HAP-1 (cell line): ENCODE data around the gene ALDH5A1.

Experiments used
- DNase-seq, 2 experiments: peaks; one replicate each; pipeline ENCODE4 v3.0.0-alpha.2; 2016 to 2020; ENCODE audit warnings: low spot score in 2 of 2
- H3K27me3 ChIP-seq: fragments of 250-450 bp; sonication (Bioruptor Pico); 2 replicates; pipeline ENCODE4 v1.5.1; 2020; ENCODE audit warnings: low read depth, mild to moderate bottlenecking, moderate library complexity
- H3K36me3 ChIP-seq: fragments of 250-450 bp; sonication (Bioruptor Pico); replicated peaks from 2 replicates; pipeline ENCODE4 v1.5.1; 2020; ENCODE audit warnings: mild to moderate bottlenecking
- H3K4me1 ChIP-seq: fragments of 250-450 bp; sonication (Bioruptor Pico); 2 replicates; pipeline ENCODE4 v1.5.1; 2020; ENCODE audit warnings: mild to moderate bottlenecking
- H3K4me3 ChIP-seq: fragments of 250-450 bp; sonication (Bioruptor Pico); 2 replicates; pipeline ENCODE4 v1.5.1; 2020; ENCODE audit warnings: mild to moderate bottlenecking, moderate library complexity
- H3K9me3 ChIP-seq: fragments of 250-450 bp; sonication (Bioruptor Pico); 2 replicates; pipeline ENCODE4 v1.5.1; 2020; ENCODE audit warnings: mild to moderate bottlenecking, moderate library complexity
- in situ Hi-C: fragments of 300-500 bp; cut with MboI; formaldehyde crosslinking; loops from 3 replicates; pipeline ENCODE4 v1.14.3; 2020; ENCODE audit warnings: low sequenced_read_pairs, inconsistent platforms, mixed read lengths

Gene ALDH5A1

GRCh38 chr6:24546439-24546838, 51.7 kb downstream of the ALDH5A1 start:
- H3K27me3 ChIP-seq: no peaks in the 10 kb centered on the region
- H3K9me3 ChIP-seq: no peaks in the 10 kb centered on the region
- no peaks in the 10 kb centered on the region for H3K36me3 ChIP-seq
- DNase-seq: no peak
- no peak overlapping the region for H3K4me3 ChIP-seq
- no peaks in the 10 kb centered on the region for H3K4me1 ChIP-seq
- in situ Hi-C loops: no loop called here

GRCh38 chr6:24547243-24547642, 52.5 kb downstream of the ALDH5A1 start:
- H3K9me3 ChIP-seq: no peaks in the 10 kb centered on the region
- no peaks in the 10 kb centered on the region for H3K36me3 ChIP-seq
- no peaks in the 10 kb centered on the region for H3K27me3 ChIP-seq
- peak in 1 of 2 experiments; percentile 24 for DNase-seq
- no peaks in the 10 kb centered on the region for H3K4me1 ChIP-seq
- H3K4me3 ChIP-seq: no peak overlapping the region
- in situ Hi-C loops: no loop called here

DNA sequence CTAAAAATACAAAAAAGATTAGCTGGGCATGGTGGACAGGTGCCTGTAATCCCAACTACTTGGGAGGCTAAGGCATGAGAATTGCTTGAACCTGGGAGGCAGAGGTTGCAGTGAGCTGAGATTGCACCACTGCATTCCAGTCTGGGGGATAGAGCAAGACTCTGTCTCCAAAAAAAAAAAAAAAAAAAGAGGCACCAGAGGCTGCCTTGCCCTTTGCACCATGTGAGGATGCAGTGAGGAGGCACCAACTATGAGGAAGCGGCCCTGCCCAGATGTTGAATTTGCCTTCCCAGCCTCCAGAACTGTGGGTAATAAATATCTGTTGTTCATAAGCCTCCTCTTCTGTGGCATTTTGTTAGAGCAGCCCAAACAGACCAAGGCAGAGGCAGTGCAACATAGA, 54.4 kb downstream of the ALDH5A1 start:
- no peaks in the 10 kb centered on the region for H3K9me3 ChIP-seq
- no peak overlapping the region for H3K4me3 ChIP-seq
- H3K27me3 ChIP-seq: no peaks in the 10 kb centered on the region
- H3K36me3 ChIP-seq: no peaks in the 10 kb centered on the region
- no peak for DNase-seq
- H3K4me1 ChIP-seq: no peaks in the 10 kb centered on the region
- in situ Hi-C loops: no loop called here

GRCh38 chr6:24549674-24550353, 55.0 kb downstream of the ALDH5A1 start:
- DNase-seq: no peak
- Histone ChIP-seq H3K36me3 (no peaks in the 10 kb centered on the region), H3K4me1 (no peaks in the 10 kb centered on the region), H3K27me3 (no peaks in the 10 kb centered on the region), H3K4me3 (no peak overlapping the region), H3K9me3 (no peaks in the 10 kb centered on the region)
- in situ Hi-C loops: no loop called here

- H3K36me3 ChIP-seq: no peaks in the 10 kb centered on the region
- in situ Hi-C loops: no loop called here
- H3K9me3 ChIP-seq: no peaks in the 10 kb centered on the region
- no peak for DNase-seq
- H3K4me3 ChIP-seq: no peak overlapping the region
- H3K27me3 ChIP-seq: no peaks in the 10 kb centered on the region
- no peaks in the 10 kb centered on the region for H3K4me1 ChIP-seq
Observed at GRCh38 chr6:24551139-24551538, 56.4 kb downstream of the ALDH5A1 start.

DNA sequence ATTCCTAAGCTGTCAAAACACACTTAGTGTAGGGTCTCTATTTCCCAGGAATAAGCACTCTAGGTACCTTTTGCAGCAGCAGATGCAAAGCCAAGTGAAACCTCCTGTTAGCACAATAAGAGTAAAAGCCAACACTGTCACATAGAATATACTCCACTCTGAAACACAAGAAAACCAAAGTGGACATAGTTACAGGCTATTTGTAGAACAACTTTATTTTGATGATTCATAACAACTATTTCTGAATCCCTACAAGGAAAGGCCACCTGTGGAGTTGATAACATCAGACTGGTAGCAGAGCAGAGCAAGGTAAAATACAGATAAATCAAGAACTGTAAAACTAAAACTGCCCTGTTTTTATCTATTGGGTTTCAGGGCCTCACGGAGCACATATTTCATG, 59.7 kb downstream of the ALDH5A1 start:
- no peak overlapping the region for H3K4me3 ChIP-seq
- no peak for DNase-seq

GRCh38 chr6:24558516-24558915, 63.7 kb downstream of the ALDH5A1 start:
- Histone ChIP-seq H3K4me1 (no peaks in the 10 kb centered on the region), H3K9me3 (no peaks in the 10 kb centered on the region), H3K36me3 (no peaks in the 10 kb centered on the region), H3K4me3 (no peak overlapping the region), H3K27me3 (no peaks in the 10 kb centered on the region)
- in situ Hi-C loops: no loop called here
- no peak for DNase-seq

More for the DNA sequence above, 59.7 kb downstream of the ALDH5A1 start:
- no peaks in the 10 kb centered on the region for H3K36me3 ChIP-seq
- in situ Hi-C loops: no loop called here
- H3K9me3 ChIP-seq: no peaks in the 10 kb centered on the region
- no peaks in the 10 kb centered on the region for H3K4me1 ChIP-seq
- no peaks in the 10 kb centered on the region for H3K27me3 ChIP-seq

DNA sequence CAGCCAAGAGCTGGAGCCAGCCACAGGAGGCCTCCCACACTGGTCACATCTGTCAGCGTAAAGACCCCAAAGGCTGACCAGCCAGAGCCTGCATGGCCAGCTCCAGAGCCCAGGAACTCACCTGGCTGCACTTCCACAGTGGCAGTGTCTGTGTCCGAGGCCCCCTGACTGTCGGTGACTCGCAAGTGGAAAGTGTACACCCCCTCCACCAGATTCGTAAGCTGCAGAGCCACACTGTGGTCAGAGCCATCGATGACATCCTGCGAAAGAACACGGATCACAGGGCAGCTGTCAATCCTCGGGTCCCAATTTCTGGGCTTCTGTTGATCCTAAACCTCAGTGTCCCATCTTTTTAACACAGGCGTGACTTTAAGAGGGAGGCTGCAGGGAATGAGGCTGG, 69.3 kb downstream of the ALDH5A1 start:
- Histone ChIP-seq H3K27me3 (no peaks in the 10 kb centered on the region), H3K4me3 (no peak overlapping the region), H3K9me3 (no peaks in the 10 kb centered on the region), H3K36me3 (no peaks in the 10 kb centered on the region), H3K4me1 (no peaks in the 10 kb centered on the region)
- in situ Hi-C loops: no loop called here
- DNase-seq: no peak

DNA sequence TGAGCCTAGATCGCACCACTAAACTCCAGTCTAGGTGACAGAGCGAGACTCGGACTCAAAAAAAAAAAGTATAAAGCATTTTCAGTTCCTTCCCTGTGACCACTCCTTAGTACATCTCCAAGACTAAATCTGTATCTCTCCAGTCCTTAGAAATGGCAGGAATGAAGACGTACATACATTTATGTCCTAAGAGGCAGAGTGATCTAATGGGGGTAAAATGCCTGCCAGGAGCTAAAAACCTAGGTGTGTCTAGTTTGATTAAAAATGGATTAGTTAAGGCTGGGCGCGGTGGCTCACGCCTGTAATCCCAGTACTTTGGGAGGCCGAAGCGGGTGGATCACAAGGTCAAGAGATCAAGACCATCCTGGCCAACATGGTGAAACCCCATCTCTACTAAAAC, 70.4 kb downstream of the ALDH5A1 start:
- Histone ChIP-seq H3K9me3 (no peaks in the 10 kb centered on the region), H3K4me1 (no peaks in the 10 kb centered on the region), H3K36me3 (no peaks in the 10 kb centered on the region), H3K27me3 (no peaks in the 10 kb centered on the region), H3K4me3 (no peak overlapping the region)
- DNase-seq: no peak
- in situ Hi-C loops: no loop called here

DNA sequence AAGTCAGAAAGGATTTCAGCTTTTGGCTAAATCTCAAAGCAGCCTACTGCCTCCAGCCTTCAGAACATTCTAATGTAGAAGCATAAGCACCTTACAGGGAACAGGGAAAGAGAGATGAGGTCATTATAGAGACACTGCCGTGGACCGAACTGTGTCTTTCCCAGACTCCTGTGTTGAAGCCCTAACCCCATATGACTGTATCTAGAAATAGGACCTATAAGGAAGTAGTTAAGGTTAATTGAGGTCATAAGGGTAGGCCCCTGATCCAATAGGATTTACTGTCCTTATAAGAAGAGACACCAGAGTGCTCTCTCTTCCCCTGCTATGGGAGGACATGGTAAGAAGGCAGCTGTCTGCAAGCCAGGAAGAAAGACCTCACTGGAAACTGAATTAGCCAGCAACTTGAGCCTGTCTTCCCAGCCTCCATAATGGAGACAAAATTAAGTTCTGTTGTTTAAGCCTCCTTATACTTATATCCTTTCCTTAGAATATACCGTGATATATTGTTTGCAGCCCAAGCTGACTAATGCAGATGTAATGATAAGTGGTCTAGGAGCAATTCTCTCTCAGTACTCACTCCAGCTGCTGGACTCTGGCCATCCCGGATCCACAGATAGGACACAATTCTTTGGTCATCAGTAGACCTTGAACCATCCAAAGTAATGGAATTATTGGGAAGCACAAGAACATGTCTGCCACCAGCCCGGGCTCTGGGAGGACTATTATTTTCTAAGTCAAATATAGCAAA, 71.4 kb downstream of the ALDH5A1 start:
- no peaks in the 10 kb centered on the region for H3K36me3 ChIP-seq
- no peaks in the 10 kb centered on the region for H3K4me1 ChIP-seq
- H3K27me3 ChIP-seq: no peaks in the 10 kb centered on the region
- H3K4me3 ChIP-seq: no peak overlapping the region
- H3K9me3 ChIP-seq: no peaks in the 10 kb centered on the region
- DNase-seq: no peak
- in situ Hi-C loops: no loop called here

GRCh38 chr6:24568683-24569082, 73.9 kb downstream of the ALDH5A1 start:
- no peaks in the 10 kb centered on the region for H3K36me3 ChIP-seq
- DNase-seq: no peak
- in situ Hi-C loops: no loop called here
- no peaks in the 10 kb centered on the region for H3K9me3 ChIP-seq
- no peaks in the 10 kb centered on the region for H3K4me1 ChIP-seq
- no peaks in the 10 kb centered on the region for H3K27me3 ChIP-seq
- no peak overlapping the region for H3K4me3 ChIP-seq

DNA sequence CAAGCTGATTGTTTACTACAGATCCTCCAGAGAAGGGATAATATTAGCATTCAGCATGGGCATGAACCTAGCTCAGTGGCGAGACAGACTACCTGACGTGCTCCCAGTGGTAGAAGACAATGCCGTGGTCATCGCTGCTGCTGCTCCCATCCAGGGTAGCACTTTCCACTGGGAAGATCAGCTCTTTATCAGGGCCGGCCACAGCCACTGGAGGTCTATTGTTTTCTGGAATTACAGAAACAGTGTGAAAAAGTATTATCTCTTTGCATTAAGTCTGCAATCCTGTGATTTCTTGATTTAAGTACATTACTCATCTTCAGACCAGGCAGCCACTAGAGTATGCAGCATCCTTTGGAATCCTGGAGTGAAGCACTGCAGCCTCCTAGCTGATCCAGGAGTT, 75.0 kb downstream of the ALDH5A1 start:
- Histone ChIP-seq H3K9me3 (no peaks in the 10 kb centered on the region), H3K27me3 (no peaks in the 10 kb centered on the region), H3K4me3 (no peak overlapping the region), H3K4me1 (no peaks in the 10 kb centered on the region), H3K36me3 (no peaks in the 10 kb centered on the region)
- no peak for DNase-seq
- in situ Hi-C loops: no loop called here

DNA sequence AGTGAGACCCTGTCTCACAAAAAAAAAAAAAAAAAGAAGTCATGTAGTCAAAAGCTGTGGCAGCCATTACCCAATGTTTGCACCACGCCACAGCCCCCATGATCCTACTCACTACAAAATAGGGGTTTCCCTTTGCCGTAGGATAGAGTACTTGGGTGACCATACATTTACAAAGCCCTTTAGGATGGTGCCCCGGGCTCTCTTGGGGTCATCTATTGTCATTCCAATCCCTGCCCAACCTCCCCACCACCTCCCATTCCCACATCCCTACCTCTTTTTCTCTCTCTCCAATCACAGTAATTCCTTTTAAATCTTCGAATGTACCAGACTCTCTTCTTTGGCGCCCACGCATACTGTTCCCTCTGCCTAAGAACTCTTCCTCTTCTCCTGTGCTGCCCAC, 76.6 kb downstream of the ALDH5A1 start:
- H3K36me3 ChIP-seq: no peaks in the 10 kb centered on the region
- H3K9me3 ChIP-seq: no peaks in the 10 kb centered on the region
- H3K27me3 ChIP-seq: 0 out of 2 replicates have a peak, but pooled peaks cover 3% of the 10 kb centered on the region
- H3K4me3 ChIP-seq: no peak overlapping the region
- DNase-seq: no peak
- in situ Hi-C loops: no loop called here
- H3K4me1 ChIP-seq: no peaks in the 10 kb centered on the region

- in situ Hi-C loops: no loop called here
- DNase-seq: no peak
- 0 out of 2 replicates have a peak, but pooled peaks cover 3% of the 10 kb centered on the region for H3K27me3 ChIP-seq
Observed at GRCh38 chr6:24574809-24575208, 80.0 kb downstream of the ALDH5A1 start.

More at GRCh38 chr6:24574809-24575208, 80.0 kb downstream of the ALDH5A1 start:
- no peaks in the 10 kb centered on the region for H3K9me3 ChIP-seq
- H3K36me3 ChIP-seq: no peaks in the 10 kb centered on the region
- H3K4me3 ChIP-seq: no peak overlapping the region
- no peaks in the 10 kb centered on the region for H3K4me1 ChIP-seq
